NCI-H187 treated with DMSO at 0.1 percent for 48 hours (cell line): Measurements from ENCODE around the gene OR8H2.
"Not testable (repeated sequence)": the region's sequence is repeated elsewhere in the genome, so short reads cannot be mapped to it uniquely, and the experiment has no call there.

Source experiments
- DNase-seq: peaks from one replicate; lab custom pipeline; 2025; lab: John Stamatoyannopoulos, UW

Gene OR8H2

GRCh38 chr11:56103210-56103737 lies at the start of gene OR8H2:
Gene OR8H2 (plus strand): TSS chr11:56103687. CDS start chr11:56105043, 1,356 bp downstream.
- no peak for DNase-seq

- DNase-seq: not testable (repeated sequence)
Observed at GRCh38 chr11:56056366-56056765, 47.1 kb upstream of the OR8H2 start.

GRCh38 chr11:56057661-56058237 lies 45.7 kb upstream of the OR8H2 start:
- DNase-seq: not testable (repeated sequence)

- DNase-seq: not testable (repeated sequence)
Observed at GRCh38 chr11:56058260-56058780, 45.2 kb upstream of the OR8H2 start.

- no peak for DNase-seq
Observed at GRCh38 chr11:56066980-56067379, 36.5 kb upstream of the OR8H2 start.

- no peak for DNase-seq
Observed at GRCh38 chr11:56089697-56090096, 13.8 kb upstream of the OR8H2 start.

GRCh38 chr11:56093008-56093407 lies 10.5 kb upstream of the OR8H2 start, which contains the start of gene OR8I2:
Gene OR8I2 (plus strand): TSS chr11:56093308. CDS start chr11:56093308, 0 bp downstream.
- DNase-seq: no peak

- DNase-seq: no peak
Observed at GRCh38 chr11:56122073-56122472, 18.6 kb downstream of the OR8H2 start, which contains the start of gene OR8H3. Gene OR8H3 (plus strand): TSS chr11:56122373. CDS start chr11:56122373, 0 bp downstream.

- no peak for DNase-seq
Observed at GRCh38 chr11:56140151-56140661, 36.7 kb downstream of the OR8H2 start, which contains the start of gene OR8J3. Gene OR8J3 (minus strand): TSS chr11:56140201. CDS start chr11:56137718, 2,483 bp downstream.

- not testable (repeated sequence) for DNase-seq
Observed at GRCh38 chr11:56143681-56144080, 40.2 kb downstream of the OR8H2 start.

GRCh38 chr11:56151376-56151775 lies 47.9 kb downstream of the OR8H2 start:
- no peak for DNase-seq

- no peak for DNase-seq
Observed at GRCh38 chr11:56152333-56152732, 48.8 kb downstream of the OR8H2 start.
